HepG2 (cell line): ENCODE results near the gene LZTR1. TPM values are rescaled to one million over a fixed set of nuclear protein-coding genes. Genes with fewer than 3 reads are reported as not detected.
A peak's percentile ranks its signal among the peaks of the same experiment; 100 is the strongest.

Experiments used
- BORCS8-MEF2B ChIP-seq: sonication (generic); formaldehyde crosslinking; IDR thresholded peaks from 2 replicates; pipeline ENCODE4 v1.8.0; 2022; ENCODE audit warnings: mild to moderate bottlenecking, missing genetic modification reagents
- ERF ChIP-seq: IDR thresholded peaks from 2 replicates; pipeline ENCODE4 v1.6.1; 2018; ENCODE audit warnings: missing biosample characterization, missing genetic modification reagents
- GTF3A ChIP-seq: sonication (generic); formaldehyde crosslinking; conservative IDR thresholded peaks from 2 replicates; pipeline ENCODE4 v1.4.0; 2020; ENCODE audit warnings: mild to moderate bottlenecking, missing genetic modification reagents
- HNRNPUL1 ChIP-seq: fragments of 200-400 bp; formaldehyde crosslinking; IDR thresholded peaks from 2 replicates; pipeline ENCODE4 v1.6.1; 2017; ENCODE audit warnings: low read depth, mild to moderate bottlenecking, low read length, moderate library complexity
- KDM6A ChIP-seq: IDR thresholded peaks from 2 replicates; pipeline ENCODE4 v1.6.1; 2016; ENCODE audit warnings: low read depth
- KLF13 ChIP-seq: sonication (generic); formaldehyde crosslinking; IDR thresholded peaks from 2 replicates; pipeline ENCODE4 v1.4.0; 2020; ENCODE audit warnings: mild to moderate bottlenecking, missing genetic modification reagents
- LCORL ChIP-seq, 2 experiments: fragments of 450-650 bp in 1 of 2; sonication (generic) in 1 of 2; formaldehyde crosslinking in 1 of 2; IDR thresholded peaks; 2 replicates each; pipeline versions ENCODE4 v1.5.0 to v1.6.1; 2017 to 2020; ENCODE audit warnings: antibody characterized with exemption in 1 of 2, missing genetic modification reagents in 1 of 2
- PHF21A ChIP-seq: sonication (generic); formaldehyde crosslinking; IDR thresholded peaks from 2 replicates; pipeline ENCODE4 v1.5.0; 2020; ENCODE audit warnings: mild to moderate bottlenecking, missing genetic modification reagents
- REL ChIP-seq: sonication (generic); formaldehyde crosslinking; conservative IDR thresholded peaks from 2 replicates; pipeline ENCODE4 v1.8.0; 2022; ENCODE audit warnings: mild to moderate bottlenecking, missing genetic modification reagents, moderate library complexity
- ZNF383 ChIP-seq: sonication (generic); formaldehyde crosslinking; IDR thresholded peaks from 2 replicates; pipeline ENCODE4 v1.4.0; 2020; ENCODE audit warnings: missing genetic modification reagents, mild to moderate bottlenecking, borderline replicate concordance
- ZNF432 ChIP-seq: sonication (generic); formaldehyde crosslinking; IDR thresholded peaks from 2 replicates; pipeline ENCODE4 v1.5.0; 2020; ENCODE audit warnings: missing genetic modification reagents, mild to moderate bottlenecking, borderline replicate concordance
- ZNF446 ChIP-seq: sonication (generic); formaldehyde crosslinking; IDR thresholded peaks from 2 replicates; pipeline ENCODE4 v1.5.0; 2020; ENCODE audit warnings: mild to moderate bottlenecking, missing genetic modification reagents
- ZNF563 ChIP-seq: sonication (generic); formaldehyde crosslinking; IDR thresholded peaks from 2 replicates; pipeline ENCODE4 v1.8.0; 2022; ENCODE audit warnings: mild to moderate bottlenecking, moderate library complexity, missing genetic modification reagents
- ZNF570 ChIP-seq: sonication (generic); formaldehyde crosslinking; IDR thresholded peaks from 2 replicates; pipeline ENCODE4 v1.4.0; 2020; ENCODE audit warnings: mild to moderate bottlenecking, missing genetic modification reagents, borderline replicate concordance
- ZNF605 ChIP-seq: sonication (generic); formaldehyde crosslinking; IDR thresholded peaks from 2 replicates; pipeline ENCODE4 v1.8.0; 2022; ENCODE audit warnings: mild to moderate bottlenecking, missing genetic modification reagents
- ZNF768 ChIP-seq: sonication (generic); formaldehyde crosslinking; IDR thresholded peaks from 2 replicates; pipeline ENCODE4 v1.4.0; 2020; ENCODE audit warnings: missing genetic modification reagents
- ZNF816 ChIP-seq: sonication (generic); formaldehyde crosslinking; IDR thresholded peaks from 2 replicates; pipeline ENCODE4 v1.8.0; 2022; ENCODE audit warnings: missing genetic modification reagents, mild to moderate bottlenecking, borderline replicate concordance
- polyA plus RNA-seq, 8 experiments: library from polyadenylated mRNA; depleted of rRNA in 3 of 8; stranded (reverse) in 7 of 8; unstranded in 1 of 8; fragments of >200 nt; fragmentation: Illumina TruSeq in 4 of 8; extraction: Trizol in 4 of 8; gene quantifications; 2 replicates each; pipeline versions ENCODE4 v1.2.1 to v1.2.3, GENCODE V29; 2011 to 2016; ENCODE audit warnings: low read depth in 4 of 8, missing spikeins in 1 of 8, mixed read lengths in 1 of 8; ENCODE audit not compliant: insufficient read depth in 1 of 8
- total RNA-seq, 5 experiments: library from RNA; depleted of rRNA; stranded (reverse); fragments of >200 nt; fragmentation: Illumina TruSeq; extraction: Trizol; gene quantifications; 2 replicates each; pipeline ENCODE4 v1.2.3, GENCODE V29; 2016; ENCODE audit warnings: low read depth in 1 of 5
- TF ChIP-seq, protein P1 (sequence below): IDR thresholded peaks from 2 replicates; pipeline ENCODE4 v1.4.0; 2020; ENCODE audit warnings: mild to moderate bottlenecking, missing genetic modification reagents
- TF ChIP-seq, protein P2 (sequence below): conservative IDR thresholded peaks from 2 replicates; pipeline ENCODE4 v1.6.1; 2018; ENCODE audit warnings: missing genetic modification reagents
- TF ChIP-seq, protein P3 (sequence below): sonication (generic); formaldehyde crosslinking; IDR thresholded peaks from 2 replicates; pipeline ENCODE4 v1.9.0; 2021; ENCODE audit warnings: missing genetic modification reagents, mild to moderate bottlenecking, borderline replicate concordance
- TF ChIP-seq, protein P4 (sequence below): sonication (generic); formaldehyde crosslinking; IDR thresholded peaks from 2 replicates; pipeline ENCODE4 v1.5.0; 2020; ENCODE audit warnings: mild to moderate bottlenecking, missing genetic modification reagents

Gene LZTR1
- total and polyA plus RNA-seq, 2 of the 13 experiments (the other 11 are each of a cell fraction or from before 2014, with no cell fraction given), result 21.8 to 22.4 TPM

DNA sequence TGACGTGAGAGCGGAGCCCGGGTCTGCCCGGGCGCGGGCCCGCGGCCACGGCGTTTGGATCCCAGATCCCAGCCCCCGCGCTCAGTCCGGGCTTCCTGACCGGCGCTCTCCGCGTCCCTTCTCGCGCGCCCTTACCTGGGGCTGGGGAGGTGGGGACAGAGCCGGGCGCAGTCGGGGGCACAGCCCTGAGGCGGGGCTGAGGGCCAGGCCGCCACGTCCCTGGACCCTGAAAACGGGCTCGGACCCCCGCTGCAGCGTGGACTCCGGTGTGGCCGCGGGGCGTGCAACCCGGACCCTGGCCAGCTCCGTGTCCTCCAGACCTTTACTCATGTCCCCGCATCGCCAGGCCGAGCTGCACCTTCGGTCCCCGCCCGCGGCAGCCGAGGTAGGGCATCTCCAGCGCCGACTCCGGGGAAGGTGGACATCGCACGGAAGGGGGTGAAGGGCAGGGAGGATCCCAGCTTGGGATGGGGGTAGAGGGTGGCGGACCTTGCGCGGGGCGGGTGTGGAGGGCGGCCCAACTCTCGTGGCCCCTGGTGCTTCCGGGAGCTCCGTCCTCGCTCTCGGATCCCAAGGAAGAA, 24.9 kb upstream of the LZTR1 start (continued):
- TF ChIP-seq, protein P1, sequence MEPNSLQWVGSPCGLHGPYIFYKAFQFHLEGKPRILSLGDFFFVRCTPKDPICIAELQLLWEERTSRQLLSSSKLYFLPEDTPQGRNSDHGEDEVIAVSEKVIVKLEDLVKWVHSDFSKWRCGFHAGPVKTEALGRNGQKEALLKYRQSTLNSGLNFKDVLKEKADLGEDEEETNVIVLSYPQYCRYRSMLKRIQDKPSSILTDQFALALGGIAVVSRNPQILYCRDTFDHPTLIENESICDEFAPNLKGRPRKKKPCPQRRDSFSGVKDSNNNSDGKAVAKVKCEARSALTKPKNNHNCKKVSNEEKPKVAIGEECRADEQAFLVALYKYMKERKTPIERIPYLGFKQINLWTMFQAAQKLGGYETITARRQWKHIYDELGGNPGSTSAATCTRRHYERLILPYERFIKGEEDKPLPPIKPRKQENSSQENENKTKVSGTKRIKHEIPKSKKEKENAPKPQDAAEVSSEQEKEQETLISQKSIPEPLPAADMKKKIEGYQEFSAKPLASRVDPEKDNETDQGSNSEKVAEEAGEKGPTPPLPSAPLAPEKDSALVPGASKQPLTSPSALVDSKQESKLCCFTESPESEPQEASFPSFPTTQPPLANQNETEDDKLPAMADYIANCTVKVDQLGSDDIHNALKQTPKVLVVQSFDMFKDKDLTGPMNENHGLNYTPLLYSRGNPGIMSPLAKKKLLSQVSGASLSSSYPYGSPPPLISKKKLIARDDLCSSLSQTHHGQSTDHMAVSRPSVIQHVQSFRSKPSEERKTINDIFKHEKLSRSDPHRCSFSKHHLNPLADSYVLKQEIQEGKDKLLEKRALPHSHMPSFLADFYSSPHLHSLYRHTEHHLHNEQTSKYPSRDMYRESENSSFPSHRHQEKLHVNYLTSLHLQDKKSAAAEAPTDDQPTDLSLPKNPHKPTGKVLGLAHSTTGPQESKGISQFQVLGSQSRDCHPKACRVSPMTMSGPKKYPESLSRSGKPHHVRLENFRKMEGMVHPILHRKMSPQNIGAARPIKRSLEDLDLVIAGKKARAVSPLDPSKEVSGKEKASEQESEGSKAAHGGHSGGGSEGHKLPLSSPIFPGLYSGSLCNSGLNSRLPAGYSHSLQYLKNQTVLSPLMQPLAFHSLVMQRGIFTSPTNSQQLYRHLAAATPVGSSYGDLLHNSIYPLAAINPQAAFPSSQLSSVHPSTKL (CRISPR knock-in tag), result no peak
- TF ChIP-seq, protein P2, sequence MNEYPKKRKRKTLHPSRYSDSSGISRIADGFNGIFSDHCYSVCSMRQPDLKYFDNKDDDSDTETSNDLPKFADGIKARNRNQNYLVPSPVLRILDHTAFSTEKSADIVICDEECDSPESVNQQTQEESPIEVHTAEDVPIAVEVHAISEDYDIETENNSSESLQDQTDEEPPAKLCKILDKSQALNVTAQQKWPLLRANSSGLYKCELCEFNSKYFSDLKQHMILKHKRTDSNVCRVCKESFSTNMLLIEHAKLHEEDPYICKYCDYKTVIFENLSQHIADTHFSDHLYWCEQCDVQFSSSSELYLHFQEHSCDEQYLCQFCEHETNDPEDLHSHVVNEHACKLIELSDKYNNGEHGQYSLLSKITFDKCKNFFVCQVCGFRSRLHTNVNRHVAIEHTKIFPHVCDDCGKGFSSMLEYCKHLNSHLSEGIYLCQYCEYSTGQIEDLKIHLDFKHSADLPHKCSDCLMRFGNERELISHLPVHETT (CRISPR knock-in tag), result no peak
- TF ChIP-seq ZNF563 (CRISPR knock-in tag), result peak; percentile 72
- no peak for TF ChIP-seq REL (CRISPR knock-in tag)
- TF ChIP-seq ZNF570 (CRISPR knock-in tag), result no peak
- no peak for TF ChIP-seq ZNF432 (CRISPR knock-in tag)
- TF ChIP-seq ZNF446, result 0 out of 2 replicates have a peak, but pooled peaks have one; percentile 65
- TF ChIP-seq ZNF383 (CRISPR knock-in tag), result 0 out of 2 replicates have a peak, but pooled peaks have one; percentile 50
- TF ChIP-seq HNRNPUL1, result no peak
- TF ChIP-seq, protein P3, sequence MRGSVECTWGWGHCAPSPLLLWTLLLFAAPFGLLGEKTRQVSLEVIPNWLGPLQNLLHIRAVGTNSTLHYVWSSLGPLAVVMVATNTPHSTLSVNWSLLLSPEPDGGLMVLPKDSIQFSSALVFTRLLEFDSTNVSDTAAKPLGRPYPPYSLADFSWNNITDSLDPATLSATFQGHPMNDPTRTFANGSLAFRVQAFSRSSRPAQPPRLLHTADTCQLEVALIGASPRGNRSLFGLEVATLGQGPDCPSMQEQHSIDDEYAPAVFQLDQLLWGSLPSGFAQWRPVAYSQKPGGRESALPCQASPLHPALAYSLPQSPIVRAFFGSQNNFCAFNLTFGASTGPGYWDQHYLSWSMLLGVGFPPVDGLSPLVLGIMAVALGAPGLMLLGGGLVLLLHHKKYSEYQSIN, result no peak
- TF ChIP-seq KDM6A (CRISPR knock-in tag), result no peak
- peak; percentile 50; the same call in 1 of the 2 replicates for TF ChIP-seq ZNF605 (CRISPR knock-in tag)
- peak; percentile 47; the same call in 1 of the 2 replicates for TF ChIP-seq ZNF816 (CRISPR knock-in tag)
- TF ChIP-seq, protein P4, sequence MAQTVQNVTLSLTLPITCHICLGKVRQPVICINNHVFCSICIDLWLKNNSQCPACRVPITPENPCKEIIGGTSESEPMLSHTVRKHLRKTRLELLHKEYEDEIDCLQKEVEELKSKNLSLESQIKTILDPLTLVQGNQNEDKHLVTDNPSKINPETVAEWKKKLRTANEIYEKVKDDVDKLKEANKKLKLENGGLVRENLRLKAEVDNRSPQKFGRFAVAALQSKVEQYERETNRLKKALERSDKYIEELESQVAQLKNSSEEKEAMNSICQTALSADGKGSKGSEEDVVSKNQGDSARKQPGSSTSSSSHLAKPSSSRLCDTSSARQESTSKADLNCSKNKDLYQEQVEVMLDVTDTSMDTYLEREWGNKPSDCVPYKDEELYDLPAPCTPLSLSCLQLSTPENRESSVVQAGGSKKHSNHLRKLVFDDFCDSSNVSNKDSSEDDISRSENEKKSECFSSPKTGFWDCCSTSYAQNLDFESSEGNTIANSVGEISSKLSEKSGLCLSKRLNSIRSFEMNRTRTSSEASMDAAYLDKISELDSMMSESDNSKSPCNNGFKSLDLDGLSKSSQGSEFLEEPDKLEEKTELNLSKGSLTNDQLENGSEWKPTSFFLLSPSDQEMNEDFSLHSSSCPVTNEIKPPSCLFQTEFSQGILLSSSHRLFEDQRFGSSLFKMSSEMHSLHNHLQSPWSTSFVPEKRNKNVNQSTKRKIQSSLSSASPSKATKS (CRISPR knock-in tag), result no peak
- no peak for TF ChIP-seq ERF (CRISPR knock-in tag)
- TF ChIP-seq PHF21A (CRISPR knock-in tag), result no peak
- TF ChIP-seq KLF13 (CRISPR knock-in tag), result no peak
- TF ChIP-seq BORCS8-MEF2B (CRISPR knock-in tag), result no peak
- TF ChIP-seq GTF3A, result no peak
- no peak for TF ChIP-seq LCORL (IDR thresholded peaks at IDR 0.05)
- TF ChIP-seq LCORL (CRISPR knock-in tag; IDR thresholded peaks at IDR 0.05), result peak; percentile 84; the same call in 1 of the 2 replicates
- TF ChIP-seq ZNF768 (CRISPR knock-in tag), result no peak
